ENCODE data around the gene CRYBG1.
"Not testable (repeated sequence)": the region's sequence is repeated elsewhere in the genome, so short reads cannot be mapped to it uniquely, and the experiment has no call there.

The CRYBG1 gene

GRCh38 chr6:106508277-106508676, 147.8 kb downstream of the CRYBG1 start:
- no peak for DNase-seq (ENCODE audit: low spot score)

GRCh38 chr6:106508834-106509233, 148.3 kb downstream of the CRYBG1 start:
- no peak for DNase-seq (ENCODE audit: low spot score)

GRCh38 chr6:106509420-106510089, 149.0 kb downstream of the CRYBG1 start:
- no peak for DNase-seq (ENCODE audit: low spot score)

- DNase-seq (ENCODE audit: low spot score): peak; percentile 60
Measured at GRCh38 chr6:106510090-106510970, 149.8 kb downstream of the CRYBG1 start.

- no peak for DNase-seq (ENCODE audit: low spot score)
Measured at GRCh38 chr6:106511288-106512047, 151.0 kb downstream of the CRYBG1 start.

- DNase-seq (ENCODE audit: low spot score): peak; percentile 36
Measured at GRCh38 chr6:106512048-106512967, 151.8 kb downstream of the CRYBG1 start.

GRCh38 chr6:106512968-106513574, 152.6 kb downstream of the CRYBG1 start:
- no peak for DNase-seq (ENCODE audit: low spot score)

- no peak for DNase-seq (ENCODE audit: low spot score)
Measured at GRCh38 chr6:106513808-106514582, 153.5 kb downstream of the CRYBG1 start.

- DNase-seq (ENCODE audit: low spot score): no peak
Measured at GRCh38 chr6:106514583-106514885, 154.0 kb downstream of the CRYBG1 start.

GRCh38 chr6:106515582-106515981, 155.1 kb downstream of the CRYBG1 start:
- DNase-seq (ENCODE audit: low spot score): not testable (repeated sequence)

- DNase-seq (ENCODE audit: low spot score): no peak
Measured at GRCh38 chr6:106516616-106517015, 156.1 kb downstream of the CRYBG1 start.

- DNase-seq (ENCODE audit: low spot score): no peak
Measured at GRCh38 chr6:106517706-106518105, 157.2 kb downstream of the CRYBG1 start.

GRCh38 chr6:106518748-106519147, 158.2 kb downstream of the CRYBG1 start:
- DNase-seq (ENCODE audit: low spot score): no peak

- DNase-seq (ENCODE audit: low spot score): no peak
Measured at GRCh38 chr6:106519460-106520394, 159.2 kb downstream of the CRYBG1 start.

GRCh38 chr6:106520711-106521401, 160.3 kb downstream of the CRYBG1 start:
- no peak for DNase-seq (ENCODE audit: low spot score)

GRCh38 chr6:106522562-106523250, 162.2 kb downstream of the CRYBG1 start:
- DNase-seq (ENCODE audit: low spot score): no peak

- DNase-seq (ENCODE audit: low spot score): no peak
Measured at GRCh38 chr6:106525107-106525881, 164.8 kb downstream of the CRYBG1 start.
